Fibroblast of lung (primary cell): ENCODE measurements around the gene AP4B1. TPM values are rescaled to one million over a fixed set of nuclear protein-coding genes. Genes with fewer than 3 reads are reported as not detected.

Experiments used
- DNase-seq, 2 donors: peaks; one replicate each; pipeline versions ENCODE4 v3.0.0 to v3.0.0-alpha.2; 2010; ENCODE audit warnings: low read depth in 2 of 2
- H2AFZ ChIP-seq: 2 replicates; pipeline ENCODE4 v1.5.1; 2012; ENCODE audit warnings: low read length, control low read depth, inconsistent platforms
- H3K27ac ChIP-seq: 2 replicates; pipeline ENCODE4 v1.5.1; 2011; ENCODE audit warnings: low read length, control low read depth; ENCODE audit not compliant: insufficient read depth
- H3K27me3 ChIP-seq: 2 replicates; pipeline ENCODE4 v1.5.1; 2011; ENCODE audit warnings: mild to moderate bottlenecking, low read length; ENCODE audit not compliant: control insufficient read depth, insufficient read depth
- H3K36me3 ChIP-seq: 2 replicates; pipeline ENCODE4 v1.5.1; 2011; ENCODE audit warnings: low read length; ENCODE audit not compliant: control insufficient read depth, insufficient read depth
- H3K4me1 ChIP-seq: 2 replicates; pipeline ENCODE4 v1.5.1; 2011; ENCODE audit warnings: low read length; ENCODE audit not compliant: control insufficient read depth, insufficient read depth; ENCODE audit errors: extremely low read depth
- H3K4me2 ChIP-seq: 2 replicates; pipeline ENCODE4 v1.5.1; 2011; ENCODE audit warnings: low read length, control low read depth; ENCODE audit not compliant: insufficient read depth; ENCODE audit errors: extremely low read depth
- H3K4me3 ChIP-seq, 4 experiments: fragments of 200-600 bp in 1 of 4; sonication (generic) in 1 of 4; replicated peaks in 1 of 4; 2 replicates each; pipeline ENCODE4 v1.5.1; 2011 to 2016; ENCODE audit warnings: low read length in 4 of 4, low read depth in 3 of 4, mild to moderate bottlenecking in 3 of 4, control low read depth in 2 of 4, inconsistent platforms in 1 of 4, mixed read lengths in 1 of 4; ENCODE audit not compliant: insufficient read depth in 1 of 4; ENCODE audit errors: control extremely low read depth in 1 of 4
- H3K79me2 ChIP-seq: 2 replicates; pipeline ENCODE4 v1.5.1; 2012; ENCODE audit warnings: mild to moderate bottlenecking, low read length, inconsistent platforms; ENCODE audit not compliant: control insufficient read depth, insufficient read depth
- H3K9ac ChIP-seq: 2 replicates; pipeline ENCODE4 v1.5.1; 2011; ENCODE audit warnings: mild to moderate bottlenecking, low read length, control low read depth; ENCODE audit not compliant: insufficient read depth
- H3K9me3 ChIP-seq: 2 replicates; pipeline ENCODE4 v1.5.1; 2012; ENCODE audit warnings: low read depth, low read length; ENCODE audit not compliant: control insufficient read depth, insufficient read depth
- H4K20me1 ChIP-seq: 2 replicates; pipeline ENCODE4 v1.5.1; 2011; ENCODE audit warnings: low read length; ENCODE audit not compliant: control insufficient read depth, insufficient read depth; ENCODE audit errors: extremely low read depth
- CTCF ChIP-seq, 2 donors: IDR thresholded peaks in 1 of 2; conservative IDR thresholded peaks in 1 of 2; 1 replicate in 1 of 2; 2 replicates in 1 of 2; pipeline ENCODE4 v1.5.1; 2011 to 2012; ENCODE audit warnings: low read length in 2 of 2, control low read depth in 1 of 2, inconsistent platforms in 1 of 2, low read depth in 1 of 2, mild to moderate bottlenecking in 1 of 2
- EZH2 ChIP-seq: IDR thresholded peaks from 2 replicates; pipeline ENCODE4 v1.5.1; 2012; ENCODE audit warnings: low read length, control low read depth, mild to moderate bottlenecking; ENCODE audit errors: missing control alignments
- polyA plus RNA-seq, 2 donors: library from polyadenylated mRNA; depleted of rRNA in 1 of 2; stranded (reverse) in 1 of 2; unstranded in 1 of 2; fragments of >200 nt; gene quantifications; 2 replicates each; pipeline ENCODE4 v1.2.1, GENCODE V29; 2011 to 2012; ENCODE audit warnings: missing spikeins in 1 of 2
- total RNA-seq: library from RNA; depleted of rRNA; stranded (reverse); fragments of >200 nt; gene quantifications from 2 replicates; pipeline ENCODE4 v1.2.1, GENCODE V29; 2014

The AP4B1 gene
- total and polyA plus RNA-seq, 2 donors (not counting 1 experiment from before 2014, with no cell fraction given): 11.7 to 16.8 TPM

- Histone ChIP-seq H3K79me2 (peaks cover 31% of the 10 kb centered on the region), H3K4me1 (no peaks in the 10 kb centered on the region), H4K20me1 (no peaks in the 10 kb centered on the region), H2AFZ (no peak overlapping the region), H3K4me2 (no peak overlapping the region), H3K27ac (no peak overlapping the region), H3K36me3 (peaks cover 5% of the 10 kb centered on the region), H3K27me3 (no peaks in the 10 kb centered on the region), H3K9me3 (no peaks in the 10 kb centered on the region), H3K4me3 (no peak overlapping the region), H3K9ac (no peak overlapping the region)
- DNase-seq: peak in 1 of 2 donors; percentile 77
- TF ChIP-seq EZH2 (no peak), CTCF (conservative IDR thresholded peaks at IDR 0.05 in 1 of 2, IDR thresholded peaks at IDR 0.05 in 1 of 2; ENCODE audit: low read depth in 1 of 2, low read length in 2 of 2) (no peak)
Observed at GRCh38 chr1:113943028-113943811, 38.6 kb upstream of the AP4B1 start.

GRCh38 chr1:113942527-113942926, 37.9 kb upstream of the AP4B1 start:
- Histone ChIP-seq H4K20me1 (peaks cover under 1% of the 10 kb centered on the region), H2AFZ (no peak overlapping the region), H3K4me2 (no peak overlapping the region), H3K79me2 (peaks cover 38% of the 10 kb centered on the region), H3K27me3 (no peaks in the 10 kb centered on the region), H3K27ac (no peak overlapping the region), H3K4me1 (no peaks in the 10 kb centered on the region), H3K9ac (no peak overlapping the region), H3K36me3 (peaks cover 5% of the 10 kb centered on the region), H3K4me3 (no peak overlapping the region), H3K9me3 (no peaks in the 10 kb centered on the region)
- DNase-seq: no peak
- TF ChIP-seq CTCF (conservative IDR thresholded peaks at IDR 0.05 in 1 of 2, IDR thresholded peaks at IDR 0.05 in 1 of 2; ENCODE audit: low read depth in 1 of 2, low read length in 2 of 2) (no peak), EZH2 (no peak)

- peaks cover 2% of the 10 kb centered on the region for H4K20me1 ChIP-seq
Observed at GRCh38 chr1:113941245-113941559, 36.6 kb upstream of the AP4B1 start.

More at GRCh38 chr1:113941245-113941559, 36.6 kb upstream of the AP4B1 start:
- Histone ChIP-seq H3K4me1 (no peaks in the 10 kb centered on the region), H3K9me3 (no peaks in the 10 kb centered on the region), H3K79me2 (peaks cover 45% of the 10 kb centered on the region), H3K9ac (no peak overlapping the region), H3K4me3 (no peak overlapping the region), H3K4me2 (no peak overlapping the region), H3K27me3 (no peaks in the 10 kb centered on the region), H3K36me3 (peaks cover 5% of the 10 kb centered on the region), H3K27ac (no peak overlapping the region), H2AFZ (no peak overlapping the region)
- TF ChIP-seq CTCF (conservative IDR thresholded peaks at IDR 0.05 in 1 of 2, IDR thresholded peaks at IDR 0.05 in 1 of 2; ENCODE audit: low read depth in 1 of 2, low read length in 2 of 2): no peak
- TF ChIP-seq EZH2: no peak
- DNase-seq: no peak
